ENCODE data around the gene GFM1.

Gene GFM1

DNA sequence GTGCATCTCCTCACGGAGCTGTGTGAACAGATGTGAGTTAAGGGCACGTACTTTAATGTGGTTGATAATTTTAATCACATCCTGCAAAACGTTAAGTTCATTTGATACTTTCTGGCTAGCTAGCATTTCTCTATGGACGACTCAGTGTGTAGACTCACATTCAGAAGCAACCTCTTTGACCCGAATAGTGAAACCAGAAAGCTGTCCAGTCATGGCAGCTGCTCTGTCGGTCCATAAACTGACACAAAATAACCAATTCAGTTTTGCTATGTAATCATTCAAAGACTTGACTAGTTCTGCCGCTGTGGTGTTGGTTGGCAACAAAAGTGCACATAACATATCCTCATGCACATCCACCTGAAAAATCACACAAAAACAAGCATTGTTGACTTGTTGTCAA lies 3.7 kb upstream of the GFM1 start:
- DNase-seq (ENCODE audit: extremely low read depth, low read depth), result no peak
- H3K4me3 ChIP-seq (replicated peaks; ENCODE audit: low read depth, low read length), result no peak overlapping the region
- TF ChIP-seq CTCF (IDR thresholded peaks at IDR 0.05; ENCODE audit: low read depth, low read length, missing control alignments), result no peak

- no peak for DNase-seq (ENCODE audit: extremely low read depth, low read depth)
- H3K4me3 ChIP-seq (replicated peaks; ENCODE audit: low read depth, low read length), result no peak overlapping the region
- TF ChIP-seq CTCF (IDR thresholded peaks at IDR 0.05; ENCODE audit: low read depth, low read length, missing control alignments), result no peak
Measured at GRCh38 chr3:158642005-158642404, 2.3 kb upstream of the GFM1 start.

DNA sequence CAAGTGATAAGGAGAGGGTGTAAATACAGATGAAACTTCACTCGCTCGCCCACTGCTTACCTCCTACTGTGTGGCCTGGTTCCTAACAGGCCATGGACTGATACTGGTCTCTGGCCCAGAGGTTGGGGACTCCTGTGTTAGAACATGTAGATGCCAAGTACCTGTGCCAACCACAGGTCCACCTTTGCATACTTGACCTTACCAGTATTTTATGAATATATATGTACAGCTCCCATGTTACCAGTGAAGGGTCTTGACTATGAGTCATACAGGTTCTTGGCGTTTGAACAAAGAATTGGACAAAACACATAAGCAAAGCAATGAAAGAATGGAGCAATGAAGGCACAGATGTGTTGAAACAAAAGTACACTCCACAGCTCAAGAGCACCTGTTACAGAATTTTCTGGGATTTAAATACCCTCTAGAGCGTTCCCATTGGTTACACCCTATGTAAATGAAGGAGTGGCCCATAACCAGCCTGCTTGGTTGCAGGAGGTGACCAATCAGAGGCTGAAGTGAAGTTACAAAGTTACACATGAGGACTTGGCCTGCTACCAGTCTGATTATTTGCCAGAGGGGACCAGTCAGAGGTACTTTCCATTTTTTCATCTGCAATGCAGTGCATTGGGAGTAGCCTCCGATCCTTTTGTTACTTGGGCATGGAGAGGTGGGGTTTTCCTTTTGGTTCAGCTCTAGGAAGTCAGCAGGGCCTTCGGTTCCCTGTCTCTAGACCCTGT lies 1.7 kb upstream of the GFM1 start:
- TF ChIP-seq CTCF (IDR thresholded peaks at IDR 0.05; ENCODE audit: low read depth, low read length, missing control alignments), result no peak
- DNase-seq (ENCODE audit: extremely low read depth, low read depth), result no peak
- H3K4me3 ChIP-seq (replicated peaks; ENCODE audit: low read depth, low read length), result no peak overlapping the region

DNA sequence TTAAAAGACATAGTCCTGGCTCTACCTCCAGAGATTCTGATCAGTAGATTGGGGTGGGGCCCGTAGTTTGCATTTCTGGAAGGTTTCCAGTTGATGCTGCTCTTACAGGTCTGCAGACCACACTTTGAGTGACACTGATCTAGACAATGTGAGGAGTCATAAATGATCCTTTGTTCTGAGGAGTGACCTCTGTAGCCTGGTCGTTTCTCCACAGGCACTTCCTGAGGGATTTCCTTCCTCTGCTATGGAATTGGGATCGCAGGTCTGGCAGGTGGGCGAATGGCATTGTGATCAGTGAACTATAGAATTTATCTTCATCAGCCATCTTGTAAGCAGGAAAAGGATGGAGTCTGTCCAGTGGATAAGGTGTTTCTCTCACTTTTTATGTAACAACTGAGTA lies 5.5 kb downstream of the GFM1 start:
- no peak for DNase-seq (ENCODE audit: extremely low read depth, low read depth)
- no peak for TF ChIP-seq CTCF (IDR thresholded peaks at IDR 0.05; ENCODE audit: low read depth, low read length, missing control alignments)
- H3K4me3 ChIP-seq (replicated peaks; ENCODE audit: low read depth, low read length), result no peak overlapping the region

DNA sequence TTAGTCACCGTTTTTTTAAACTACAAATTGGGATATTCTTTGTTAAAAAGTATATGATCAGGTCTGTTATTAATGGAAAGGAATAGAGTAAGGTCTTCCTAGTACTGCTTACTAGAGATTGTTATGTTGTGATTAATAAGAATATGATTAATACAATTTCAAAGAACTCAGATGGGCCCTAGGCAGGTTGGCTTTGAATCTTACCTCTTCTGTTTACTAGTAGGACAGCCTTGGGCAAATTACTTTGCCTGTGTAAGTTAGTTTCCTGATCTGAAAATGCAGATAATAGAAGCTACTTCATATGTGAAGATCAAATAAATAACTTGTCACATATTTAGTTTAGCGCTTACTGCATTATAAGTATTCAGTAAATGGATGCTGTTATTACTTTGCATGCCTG lies 6.9 kb downstream of the GFM1 start:
- H3K4me3 ChIP-seq (replicated peaks; ENCODE audit: low read depth, low read length), result no peak overlapping the region
- no peak for TF ChIP-seq CTCF (IDR thresholded peaks at IDR 0.05; ENCODE audit: low read depth, low read length, missing control alignments)
- no peak for DNase-seq (ENCODE audit: extremely low read depth, low read depth)

DNA sequence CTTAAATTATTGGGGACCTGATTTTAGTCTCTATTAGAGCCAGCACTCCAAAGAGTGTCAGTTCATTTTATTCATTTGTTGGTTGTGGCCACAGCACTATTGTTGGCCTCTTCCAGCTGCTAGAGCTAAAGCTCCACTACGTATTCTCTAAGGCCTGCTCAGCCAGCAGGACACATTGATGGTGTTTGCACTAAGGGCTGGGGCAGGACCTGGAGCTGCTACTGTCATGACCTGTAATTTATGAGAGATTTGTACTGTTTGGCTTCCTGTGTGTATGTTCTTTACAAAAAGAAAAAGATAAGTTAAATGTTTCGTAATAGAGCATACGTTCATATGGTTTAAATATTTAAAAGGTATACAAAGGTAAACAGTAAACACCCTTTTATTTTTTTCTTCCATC lies 8.1 kb downstream of the GFM1 start:
- DNase-seq (ENCODE audit: extremely low read depth, low read depth), result no peak
- no peak overlapping the region for H3K4me3 ChIP-seq (replicated peaks; ENCODE audit: low read depth, low read length)
- no peak for TF ChIP-seq CTCF (IDR thresholded peaks at IDR 0.05; ENCODE audit: low read depth, low read length, missing control alignments)

- H3K4me3 ChIP-seq (replicated peaks; ENCODE audit: low read depth, low read length), result no peak overlapping the region
- DNase-seq (ENCODE audit: extremely low read depth, low read depth), result no peak
Measured at GRCh38 chr3:158658889-158659288, 14.6 kb downstream of the GFM1 start.

More at GRCh38 chr3:158658889-158659288, 14.6 kb downstream of the GFM1 start:
- TF ChIP-seq CTCF (IDR thresholded peaks at IDR 0.05; ENCODE audit: low read depth, low read length, missing control alignments), result no peak
